ENCODE data around the gene DRAP1.
"Not testable (repeated sequence)": the region's sequence is repeated elsewhere in the genome, so short reads cannot be mapped to it uniquely, and the experiment has no call there.

DNA sequence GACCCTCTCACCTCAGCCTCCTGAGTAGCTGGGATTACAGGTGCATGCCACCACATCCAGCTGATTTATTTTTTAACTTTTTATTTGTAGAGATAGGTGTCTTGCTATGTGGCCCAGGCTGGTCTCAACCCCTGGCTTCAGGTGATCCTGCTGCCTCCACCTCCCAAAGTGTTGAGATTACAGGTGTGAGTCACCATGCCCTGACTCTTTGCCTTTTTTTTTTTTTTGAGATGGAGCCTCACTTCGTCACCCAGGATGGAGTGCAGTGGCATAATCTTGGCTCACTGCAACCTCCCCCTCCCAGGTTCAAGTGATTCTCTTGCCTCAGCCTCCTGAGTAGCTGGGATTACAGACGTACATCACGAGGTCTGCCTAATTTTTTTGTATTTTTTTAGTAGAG lies 32.4 kb downstream of the DRAP1 start:
- TF ChIP-seq, protein P1, sequence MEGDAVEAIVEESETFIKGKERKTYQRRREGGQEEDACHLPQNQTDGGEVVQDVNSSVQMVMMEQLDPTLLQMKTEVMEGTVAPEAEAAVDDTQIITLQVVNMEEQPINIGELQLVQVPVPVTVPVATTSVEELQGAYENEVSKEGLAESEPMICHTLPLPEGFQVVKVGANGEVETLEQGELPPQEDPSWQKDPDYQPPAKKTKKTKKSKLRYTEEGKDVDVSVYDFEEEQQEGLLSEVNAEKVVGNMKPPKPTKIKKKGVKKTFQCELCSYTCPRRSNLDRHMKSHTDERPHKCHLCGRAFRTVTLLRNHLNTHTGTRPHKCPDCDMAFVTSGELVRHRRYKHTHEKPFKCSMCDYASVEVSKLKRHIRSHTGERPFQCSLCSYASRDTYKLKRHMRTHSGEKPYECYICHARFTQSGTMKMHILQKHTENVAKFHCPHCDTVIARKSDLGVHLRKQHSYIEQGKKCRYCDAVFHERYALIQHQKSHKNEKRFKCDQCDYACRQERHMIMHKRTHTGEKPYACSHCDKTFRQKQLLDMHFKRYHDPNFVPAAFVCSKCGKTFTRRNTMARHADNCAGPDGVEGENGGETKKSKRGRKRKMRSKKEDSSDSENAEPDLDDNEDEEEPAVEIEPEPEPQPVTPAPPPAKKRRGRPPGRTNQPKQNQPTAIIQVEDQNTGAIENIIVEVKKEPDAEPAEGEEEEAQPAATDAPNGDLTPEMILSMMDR (IDR thresholded peaks at IDR 0.05; ENCODE audit: low read depth, low read length, poor library complexity, severe bottlenecking) = not testable (repeated sequence)
- not testable (repeated sequence) for TF ChIP-seq EZH2phosphoT487 (IDR thresholded peaks at IDR 0.05; ENCODE audit: borderline replicate concordance, low read length)

All from DOHH2 (cell line).